Suppressor macrophage (primary cell): Measurements from ENCODE around the gene DTD1.

ENCODE experiments used
- DNase-seq, 4 experiments: peaks; one replicate each; pipeline ENCODE4 v3.0.0-alpha.2; 2020 to 2022

Gene DTD1

GRCh38 chr20:18802012-18802634 lies 214.3 kb downstream of the DTD1 start:
- no peak for DNase-seq

GRCh38 chr20:18805881-18806280 lies 218.0 kb downstream of the DTD1 start:
- DNase-seq = peak in 1 of 4 experiments; percentile 7

GRCh38 chr20:18808712-18809111 lies 220.9 kb downstream of the DTD1 start:
- no peak for DNase-seq

- no peak for DNase-seq
These were observed 223.3 kb downstream of the DTD1 start for GRCh38 chr20:18811186-18811585.

- no peak for DNase-seq
These were observed 224.1 kb downstream of the DTD1 start for GRCh38 chr20:18811904-18812303.

GRCh38 chr20:18813483-18813882 lies 225.6 kb downstream of the DTD1 start, which contains the start of gene SCP2D1:
TSS of gene SCP2D1 (plus strand) at chr20:18813783. CDS start at chr20:18813816, 33 bp downstream.
- no peak for DNase-seq

GRCh38 chr20:18815194-18815942 lies 227.5 kb downstream of the DTD1 start:
- DNase-seq = no peak
